Measurements from ENCODE around the gene TMEM179. TPM values are rescaled to one million over a fixed set of nuclear protein-coding genes. Genes with fewer than 3 reads are reported as not detected.
A peak's percentile ranks its signal among the peaks of the same experiment; 100 is the strongest.

Gene TMEM179
- total RNA-seq, 1 experiment from 2014 or later, result not detected

GRCh38 chr14:104610749-104611310, 6.3 kb upstream of the TMEM179 start:
- H3K36me3 Mint-ChIP-seq (ENCODE audit: insufficient read depth, unreplicated experiment), result no peaks in the 10 kb centered on the region
- BruUV-seq (replicated peaks), result no TSS peak
- no peaks in the 10 kb centered on the region for H3K9me3 Mint-ChIP-seq (ENCODE audit: low read depth, unreplicated experiment)
- no peak overlapping the region for H3K27ac Mint-ChIP-seq (ENCODE audit: unreplicated experiment)
- H3K4me3 Mint-ChIP-seq (ENCODE audit: low read depth, unreplicated experiment), result no peak overlapping the region
- H3K4me1 Mint-ChIP-seq (ENCODE audit: low read depth, unreplicated experiment), result no peaks in the 10 kb centered on the region
- no peak for TF ChIP-seq CTCF (IDR thresholded peaks at IDR 0.05; ENCODE audit: unreplicated experiment)
- H3K27me3 Mint-ChIP-seq (ENCODE audit: unreplicated experiment), result peaks cover 92% of the 10 kb centered on the region
- DNase-seq, result no peak
- CTCF ChIA-PET, result interaction anchor here (0.6 kb wide), 2 partner anchors 36 to 44 kb away, joined by 3 to 19 read pairs; no protein-coding TSS in a partner anchor
- intact Hi-C loops (cut with micrococcal nuclease; ENCODE audit: unreplicated experiment), result no loop called here

GRCh38 chr14:104609666-104610065, 5.1 kb upstream of the TMEM179 start:
- Mint-ChIP-seq H3K27me3 (ENCODE audit: unreplicated experiment) (peaks cover 97% of the 10 kb centered on the region), H3K4me3 (ENCODE audit: low read depth, unreplicated experiment) (no peak overlapping the region), H3K4me1 (ENCODE audit: low read depth, unreplicated experiment) (no peaks in the 10 kb centered on the region), H3K36me3 (ENCODE audit: insufficient read depth, unreplicated experiment) (no peaks in the 10 kb centered on the region), H3K27ac (ENCODE audit: unreplicated experiment) (no peak overlapping the region), H3K9me3 (ENCODE audit: low read depth, unreplicated experiment) (no peaks in the 10 kb centered on the region)
- intact Hi-C loops (cut with micrococcal nuclease; ENCODE audit: unreplicated experiment), result no loop called here
- CTCF ChIA-PET, result no interaction called here
- no peak for DNase-seq
- no peak for TF ChIP-seq CTCF (IDR thresholded peaks at IDR 0.05; ENCODE audit: unreplicated experiment)
- BruUV-seq (replicated peaks), result no TSS peak

GRCh38 chr14:104603711-104604401, 716 bp downstream of the TMEM179 start:
- H3K4me1 Mint-ChIP-seq (ENCODE audit: low read depth, unreplicated experiment), result no peaks in the 10 kb centered on the region
- intact Hi-C loops (cut with micrococcal nuclease; ENCODE audit: unreplicated experiment), result no loop called here
- CTCF ChIA-PET, result no interaction called here
- DNase-seq, result no peak
- no peak overlapping the region for H3K27ac Mint-ChIP-seq (ENCODE audit: unreplicated experiment)
- H3K27me3 Mint-ChIP-seq (ENCODE audit: unreplicated experiment), result peaks cover 100% of the 10 kb centered on the region
- peak overlapping the region; percentile 28 for H3K4me3 Mint-ChIP-seq (ENCODE audit: low read depth, unreplicated experiment)
- H3K9me3 Mint-ChIP-seq (ENCODE audit: low read depth, unreplicated experiment), result no peaks in the 10 kb centered on the region
- H3K36me3 Mint-ChIP-seq (ENCODE audit: insufficient read depth, unreplicated experiment), result no peaks in the 10 kb centered on the region
- no peak for TF ChIP-seq CTCF (IDR thresholded peaks at IDR 0.05; ENCODE audit: unreplicated experiment)
- no TSS peak for BruUV-seq (replicated peaks)

- no peaks in the 10 kb centered on the region for H3K9me3 Mint-ChIP-seq (ENCODE audit: low read depth, unreplicated experiment)
- H3K27me3 Mint-ChIP-seq (ENCODE audit: unreplicated experiment), result peaks cover 100% of the 10 kb centered on the region
- TF ChIP-seq CTCF (IDR thresholded peaks at IDR 0.05; ENCODE audit: unreplicated experiment), result no peak
- H3K36me3 Mint-ChIP-seq (ENCODE audit: insufficient read depth, unreplicated experiment), result no peaks in the 10 kb centered on the region
- intact Hi-C loops (cut with micrococcal nuclease; ENCODE audit: unreplicated experiment), result no loop called here
- H3K27ac Mint-ChIP-seq (ENCODE audit: unreplicated experiment), result no peak overlapping the region
- CTCF ChIA-PET, result no interaction called here
- no TSS peak for BruUV-seq (replicated peaks)
- no peak overlapping the region for H3K4me3 Mint-ChIP-seq (ENCODE audit: low read depth, unreplicated experiment)
- H3K4me1 Mint-ChIP-seq (ENCODE audit: low read depth, unreplicated experiment), result no peaks in the 10 kb centered on the region
- DNase-seq, result no peak
These were observed 1.6 kb downstream of the TMEM179 start for GRCh38 chr14:104602933-104603325.

Data from Calu3 (cell line).